GM19239 (cell line): Measurements from ENCODE around the gene MYOCD.

Experiments
- DNase-seq: peaks from one replicate; pipeline ENCODE4 v3.0.0; 2011; ENCODE audit warnings: low spot score; ENCODE audit not compliant: insufficient read length
- FAIRE-seq: peaks from 2 replicates; lab custom pipeline; 2011; peaks lifted over from hg19 to GRCh38; lab: Jason Lieb, UNC

MYOCD gene

DNA sequence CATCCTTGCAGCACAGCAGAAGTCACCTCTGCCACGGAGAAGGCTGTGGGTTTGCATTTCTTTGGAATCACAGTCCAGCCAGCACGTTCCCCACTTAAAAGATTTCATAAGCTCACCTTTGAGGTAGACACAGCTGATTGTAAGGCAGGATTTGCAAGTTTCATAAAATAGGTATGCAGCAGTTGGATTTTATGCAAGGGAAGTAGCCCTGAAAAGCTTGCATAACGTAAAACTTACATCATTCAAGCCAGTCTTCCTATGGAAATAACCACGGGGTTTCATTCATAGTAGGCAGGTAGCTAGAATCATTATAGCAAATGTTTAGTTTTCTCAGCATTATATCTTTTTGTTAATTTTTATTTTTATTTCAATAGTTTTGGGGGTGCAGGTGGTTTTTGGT is 73.8 kb downstream of the MYOCD start:
- DNase-seq (no peak), FAIRE-seq (no peak)

DNA sequence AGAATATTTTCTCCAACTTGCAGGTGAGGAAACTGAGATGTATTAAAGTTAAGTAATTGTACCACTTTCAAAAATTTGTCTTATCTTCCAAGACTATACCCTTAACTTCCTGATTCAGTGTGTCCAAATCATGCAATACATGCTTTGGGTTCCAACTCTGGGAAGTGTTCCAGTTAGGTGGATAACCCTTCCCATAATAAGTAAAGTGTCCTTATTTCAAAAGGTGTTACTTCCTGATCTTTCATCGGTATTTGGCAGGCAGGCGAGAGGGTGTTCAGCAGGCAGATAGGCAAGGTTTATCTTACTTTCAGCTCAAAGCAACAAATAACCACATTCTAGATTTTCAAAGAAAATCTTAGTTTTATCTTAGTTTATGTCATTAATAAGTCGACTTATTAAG is 77.4 kb downstream of the MYOCD start:
- no peak for DNase-seq

DNA sequence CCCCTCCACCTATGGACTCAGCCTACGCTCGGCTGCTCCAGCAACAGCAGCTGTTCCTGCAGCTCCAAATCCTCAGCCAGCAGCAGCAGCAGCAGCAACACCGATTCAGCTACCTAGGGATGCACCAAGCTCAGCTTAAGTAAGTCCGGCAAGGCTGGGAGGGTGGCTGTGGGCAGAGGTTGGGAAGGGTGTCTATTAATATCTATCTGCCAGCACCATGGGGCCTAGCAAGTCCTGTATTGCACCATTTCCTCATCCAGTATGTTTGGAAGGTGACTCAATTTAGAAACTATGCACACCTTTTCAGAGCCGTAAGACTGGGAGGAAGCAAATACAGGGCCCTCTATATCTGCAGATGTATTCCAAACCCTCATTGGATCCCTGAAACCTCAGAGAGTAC is 78.6 kb downstream of the MYOCD start:
- FAIRE-seq (no peak), DNase-seq (no peak)

More for the DNA sequence above, 77.4 kb downstream of the MYOCD start:
- FAIRE-seq, result no peak

- FAIRE-seq, result no peak
- DNase-seq, result no peak
Measured at GRCh38 chr17:12744786-12745185, 79.1 kb downstream of the MYOCD start.

- DNase-seq (no peak), FAIRE-seq (no peak)
Measured at GRCh38 chr17:12745486-12745885, 79.8 kb downstream of the MYOCD start.

GRCh38 chr17:12756786-12757185 is 91.1 kb downstream of the MYOCD start:
- DNase-seq, result no peak
- no peak for FAIRE-seq

DNA sequence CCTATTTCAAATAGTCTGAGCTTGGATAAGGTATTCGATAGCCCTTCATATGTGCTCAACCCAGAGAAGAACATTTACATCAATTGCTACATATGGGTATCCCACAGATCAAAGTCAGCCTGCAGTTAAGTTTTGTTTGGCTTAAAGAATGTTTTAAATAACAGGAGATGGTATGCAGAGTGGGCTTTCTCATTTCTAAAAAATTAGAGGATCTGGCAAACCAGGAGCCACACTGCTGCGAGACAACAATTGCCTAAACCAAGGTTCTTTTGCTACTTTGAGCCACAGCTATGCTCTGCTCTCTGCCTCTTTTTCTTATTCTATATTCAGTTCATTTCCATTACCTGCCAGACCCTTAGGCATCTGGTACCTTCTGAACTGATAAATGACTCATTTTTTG is 93.4 kb downstream of the MYOCD start:
- FAIRE-seq, result no peak
- no peak for DNase-seq

DNA sequence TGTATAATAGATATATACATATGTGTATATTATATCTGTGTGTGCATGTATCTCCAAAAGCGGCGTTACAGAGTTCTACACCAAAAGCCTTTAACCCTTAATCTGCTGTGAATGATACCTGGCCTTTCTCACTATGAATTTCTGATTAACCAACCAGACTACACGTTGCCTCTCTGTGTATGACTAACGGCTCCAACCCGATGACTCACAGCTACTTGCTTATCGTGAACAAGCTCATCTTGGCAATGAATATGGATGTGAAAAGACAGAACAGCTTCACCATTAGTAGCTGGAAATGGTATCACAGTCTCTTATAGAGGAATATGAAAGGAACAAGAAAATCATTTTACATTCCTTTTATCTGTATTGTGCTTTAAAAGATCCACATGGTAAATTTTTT is 99.9 kb downstream of the MYOCD start:
- DNase-seq (no peak), FAIRE-seq (no peak)

GRCh38 chr17:12768255-12768654 is 102.6 kb downstream of the MYOCD start:
- FAIRE-seq (no peak), DNase-seq (no peak)

- FAIRE-seq (no peak), DNase-seq (no peak)
Measured at GRCh38 chr17:12769981-12770380, 104.3 kb downstream of the MYOCD start.

DNA sequence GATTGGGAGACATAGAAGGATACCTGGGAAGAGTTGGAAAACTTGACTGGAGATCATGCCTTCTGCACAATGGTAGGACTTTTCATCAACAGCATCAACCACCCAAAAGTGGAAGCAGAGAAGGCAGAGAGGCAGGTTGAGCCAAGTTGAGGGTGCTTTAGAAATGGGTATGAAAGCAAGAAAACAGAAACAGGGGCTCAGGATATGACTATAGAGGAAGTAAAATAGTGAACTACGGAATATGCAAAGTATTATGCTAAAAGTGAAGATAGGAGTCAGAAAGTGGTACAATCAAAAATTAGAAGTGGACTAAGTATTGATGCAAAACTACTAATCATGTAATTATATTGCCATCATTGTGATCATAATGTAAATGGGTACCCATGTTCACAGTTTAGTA is 107.5 kb downstream of the MYOCD start:
- FAIRE-seq, result no peak
- no peak for DNase-seq

- FAIRE-seq (no peak), DNase-seq (no peak)
Measured at GRCh38 chr17:12789075-12789480, 123.4 kb downstream of the MYOCD start.

DNA sequence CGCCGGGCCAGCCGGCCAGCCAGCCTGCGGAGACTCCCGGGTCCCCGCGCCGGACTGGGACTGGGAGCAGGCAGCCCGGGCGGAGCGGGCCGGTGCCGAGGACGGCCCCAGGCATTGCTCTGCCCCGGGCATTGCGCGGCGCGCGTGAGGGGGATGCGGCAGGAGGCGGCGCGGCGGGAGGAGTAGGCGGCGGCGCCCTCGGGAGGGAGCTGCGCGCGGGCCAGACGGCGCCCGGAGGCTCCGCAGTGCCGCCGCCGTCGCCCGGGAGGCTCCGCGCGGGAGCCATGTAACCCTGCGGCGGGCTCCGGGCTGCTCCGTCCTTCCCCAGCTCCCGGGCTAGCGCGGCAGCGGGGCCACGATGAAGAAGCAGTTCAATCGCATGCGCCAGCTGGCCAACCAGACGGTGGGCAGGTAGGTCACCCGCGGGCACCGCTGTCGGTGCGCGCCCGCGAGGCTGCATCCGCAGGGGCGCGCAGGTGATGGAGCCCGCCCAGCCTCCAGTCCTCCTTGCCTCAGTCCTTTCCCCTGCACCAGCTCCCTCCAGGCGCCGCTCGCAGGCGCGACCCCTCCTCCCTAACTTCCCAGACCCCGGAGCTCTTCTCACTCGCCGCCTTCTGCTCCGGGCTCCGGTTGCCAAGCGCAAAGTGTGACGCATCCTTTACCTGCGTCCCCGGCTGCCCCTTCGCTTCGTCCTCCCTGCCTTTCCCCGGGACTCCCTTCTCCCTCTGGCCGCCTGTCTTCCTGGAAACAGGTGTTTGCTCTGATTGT is 124.0 kb downstream of the MYOCD start, which contains the start of gene ARHGAP44:
ARHGAP44 (plus strand) TSS at position 18 of the 768 bp plus-strand sequence; CDS start at position 359, 341 bp downstream.
- no peak for FAIRE-seq

DNA sequence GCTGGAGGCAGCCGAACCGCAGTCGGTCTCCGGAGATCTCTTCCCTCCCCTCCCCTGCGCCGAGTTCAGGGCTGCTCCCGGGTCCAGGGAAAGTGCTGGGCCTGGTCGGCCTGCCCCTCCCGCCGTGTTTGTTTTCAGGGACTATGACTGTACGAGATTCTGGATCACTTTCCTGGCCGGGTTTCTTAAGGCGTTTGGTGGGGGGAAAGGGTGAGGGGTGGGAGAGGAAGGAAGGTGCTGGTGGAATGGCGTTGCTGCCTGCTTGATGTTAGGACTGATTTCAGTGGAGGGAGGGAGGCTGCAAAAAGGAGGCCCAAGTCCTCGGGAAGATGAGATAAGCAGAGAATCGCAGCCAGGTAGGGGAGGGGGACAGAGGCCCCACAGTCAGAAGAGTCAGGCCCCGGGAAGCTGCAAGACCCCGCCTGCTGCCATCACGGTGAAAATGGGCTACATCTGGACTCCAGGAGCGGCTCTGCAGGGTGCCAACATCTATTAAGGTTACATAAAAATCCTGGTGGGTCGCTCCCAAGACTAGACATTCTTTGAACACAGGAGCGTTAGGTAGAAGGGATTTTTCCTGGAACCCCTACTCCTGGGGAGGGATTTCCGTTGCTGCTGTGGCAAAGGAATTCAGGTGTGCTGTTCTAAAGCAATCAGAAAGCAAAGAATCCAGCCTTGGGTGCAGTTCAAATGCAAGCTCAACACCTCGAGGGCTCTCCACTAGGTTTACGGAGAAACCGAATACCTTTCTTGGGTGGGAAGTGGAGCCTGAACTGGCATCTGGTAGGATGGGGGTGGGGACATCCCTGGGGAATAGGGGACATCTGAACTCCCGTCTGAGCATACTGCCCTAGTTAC is 124.8 kb downstream of the MYOCD start:
- FAIRE-seq (no peak), DNase-seq (no peak)

More for the DNA sequence above, 124.0 kb downstream of the MYOCD start, which contains the start of gene ARHGAP44:
- peak; percentile 53 for DNase-seq

- FAIRE-seq (no peak), DNase-seq (no peak)
Measured at GRCh38 chr17:12794919-12795532, 129.3 kb downstream of the MYOCD start.

DNA sequence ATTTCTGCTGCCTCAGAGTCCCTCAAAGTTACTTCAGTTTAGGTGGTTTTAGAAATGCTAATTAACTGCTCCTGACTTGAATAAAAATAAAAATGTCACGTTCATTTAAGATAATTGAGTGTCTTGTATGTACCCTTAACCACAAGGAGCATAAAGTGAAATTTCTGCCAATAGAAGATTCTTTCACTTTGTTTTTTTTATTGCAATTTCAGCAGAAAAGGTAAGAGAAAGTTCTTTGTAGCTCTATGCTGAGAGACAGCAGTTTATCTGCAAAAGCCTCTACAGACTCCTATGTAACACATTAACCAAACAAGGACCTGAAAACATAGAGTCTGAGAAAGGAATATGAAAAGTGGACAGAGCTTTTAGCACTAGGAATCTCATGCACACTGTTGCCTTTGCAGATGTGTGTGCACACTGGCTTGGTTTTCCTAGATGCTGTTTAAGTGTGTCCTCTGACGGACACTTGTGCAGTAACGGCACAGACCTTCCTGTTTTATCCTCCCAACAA is 135.2 kb downstream of the MYOCD start:
- DNase-seq (no peak), FAIRE-seq (no peak)

- FAIRE-seq (no peak), DNase-seq (no peak)
Measured at GRCh38 chr17:12806630-12807029, 140.9 kb downstream of the MYOCD start.

DNA sequence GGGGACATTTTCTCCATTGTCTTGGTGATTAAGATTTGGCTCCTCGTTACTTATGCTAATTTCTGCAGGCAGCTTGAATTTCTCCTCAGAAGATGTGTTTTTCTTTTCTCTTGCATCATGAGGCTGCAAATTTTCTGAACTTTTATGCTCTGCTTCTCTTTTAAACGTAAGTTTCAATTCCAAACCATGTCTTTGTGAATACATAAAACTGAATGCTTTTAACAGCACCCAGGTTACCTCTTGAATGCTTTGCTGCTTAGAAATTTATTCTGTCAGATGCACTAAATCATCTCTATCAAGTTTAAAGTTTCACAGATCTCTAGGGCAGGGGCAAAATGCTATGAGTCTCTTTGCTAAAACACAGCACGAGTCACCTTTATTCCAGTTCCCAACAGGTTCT is 143.0 kb downstream of the MYOCD start:
- no peak for FAIRE-seq
- DNase-seq, result no peak

- FAIRE-seq (no peak), DNase-seq (no peak)
Measured at GRCh38 chr17:12812877-12813276, 147.2 kb downstream of the MYOCD start.

GRCh38 chr17:12813664-12814063 is 148.0 kb downstream of the MYOCD start:
- DNase-seq (no peak), FAIRE-seq (no peak)

DNA sequence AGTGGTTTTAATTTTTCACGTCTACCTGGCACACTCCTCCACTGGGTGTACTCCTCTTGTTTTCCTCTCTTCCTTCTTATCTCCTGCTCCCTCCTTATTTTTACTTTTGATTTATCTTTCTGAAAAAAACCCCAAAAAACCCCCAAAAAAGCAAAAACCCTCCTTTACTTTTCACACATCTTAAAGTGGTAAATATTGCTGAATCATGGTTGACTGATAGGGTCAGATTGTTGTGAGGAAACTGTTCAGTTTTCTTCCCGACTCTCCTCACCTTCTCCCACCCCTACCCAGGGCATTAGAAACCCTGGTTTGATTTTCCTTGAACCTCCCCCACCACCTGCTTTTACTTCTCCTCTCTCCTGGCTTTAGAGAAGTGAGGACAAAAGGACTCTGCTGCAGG is 149.0 kb downstream of the MYOCD start:
- FAIRE-seq, result no peak
- no peak for DNase-seq
